Stomach (tissue), 4 donors: ENCODE measurements around the gene ABCD2.
"Not testable (repeated sequence)": the region's sequence is repeated elsewhere in the genome, so short reads cannot be mapped to it uniquely, and the experiment has no call there.

Experiments used
- CTCF ChIP-seq, 7 experiments: fragments of 450-650 bp in 4 of 7; fragments of 200-600 bp in 3 of 7; sonication (generic) in 3 of 7; IDR thresholded peaks; one replicate each; pipeline ENCODE4 v1.5.1; 2016 to 2019; ENCODE audit warnings: antibody characterized with exemption in 7 of 7, control low read depth in 2 of 7, mild to moderate bottlenecking in 1 of 7
- EP300 ChIP-seq: sonication (generic); formaldehyde crosslinking; IDR thresholded peaks from one replicate; pipeline ENCODE4 v1.6.1; 2017; ENCODE audit warnings: antibody characterized with exemption
- POLR2A ChIP-seq, 4 donors: fragments of 450-650 bp; IDR thresholded peaks; one replicate each; pipeline ENCODE4 v1.6.1; 2016; ENCODE audit warnings: antibody characterized with exemption in 4 of 4, control low read depth in 2 of 4, mild to moderate bottlenecking in 1 of 4, moderate library complexity in 1 of 4
- POLR2AphosphoS5 ChIP-seq, 3 donors: sonication (generic); formaldehyde crosslinking; IDR thresholded peaks; one replicate each; pipeline ENCODE4 v1.6.1; 2016; ENCODE audit warnings: antibody characterized with exemption in 3 of 3

DNA sequence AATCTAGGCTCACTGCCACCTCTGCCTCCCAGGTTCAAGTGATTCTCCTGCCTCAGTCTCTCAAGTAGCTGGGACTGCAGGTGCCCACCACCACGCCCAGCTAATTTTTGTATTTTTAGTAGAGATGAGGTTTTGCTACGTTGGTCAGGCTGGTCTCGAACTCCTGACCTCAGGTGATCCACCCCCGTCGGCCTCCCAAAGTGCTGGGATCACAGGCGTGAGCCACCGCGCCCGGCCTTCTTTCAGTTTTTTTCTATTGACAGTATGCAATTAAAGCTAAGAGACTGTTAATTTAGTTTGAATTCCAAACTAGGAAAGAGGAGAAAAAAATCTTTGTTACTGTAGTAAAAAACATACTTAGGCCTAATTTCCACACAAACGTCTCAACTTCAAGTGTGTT lies 3.6 kb upstream of the ABCD2 start:
- TF ChIP-seq CTCF (IDR thresholded peaks at IDR 0.05); POLR2A (IDR thresholded peaks at IDR 0.05); EP300; POLR2AphosphoS5 (IDR thresholded peaks at IDR 0.05): not testable (repeated sequence)
